Right lobe of liver (tissue), 4 donors: ENCODE results near the gene G6PD.

Experiments
- CTCF ChIP-seq, 4 donors: fragments of 200-600 bp in 3 of 4; fragments of 450-650 bp in 1 of 4; IDR thresholded peaks; one replicate each; pipeline versions ENCODE4 v1.5.1 to v1.8.0; 2016 to 2022; ENCODE audit warnings: antibody characterized with exemption in 4 of 4, mild to moderate bottlenecking in 2 of 4
- POLR2A ChIP-seq: fragments of 450-650 bp; IDR thresholded peaks from one replicate; pipeline ENCODE4 v1.6.1; 2017; ENCODE audit warnings: antibody characterized with exemption, mild to moderate bottlenecking
- donor health status: DM: no; HTN: no; CAD: no.
- donor health status: DM: no; HTN: no; CAD: no.
- donor health status: DM: no; HTN: yes; CAD: no.

GRCh38 chrX:154515090-154515965 lies 31.3 kb downstream of the G6PD start:
- no peak for TF ChIP-seq CTCF (IDR thresholded peaks at IDR 0.05)
- TF ChIP-seq POLR2A: no peak
